ENCODE measurements around the gene HYI. TPM values are rescaled to one million over a fixed set of nuclear protein-coding genes. Genes with fewer than 3 reads are reported as not detected.

The HYI gene
- total RNA-seq, 1 donor from 2014 or later: 16.5 TPM

DNA sequence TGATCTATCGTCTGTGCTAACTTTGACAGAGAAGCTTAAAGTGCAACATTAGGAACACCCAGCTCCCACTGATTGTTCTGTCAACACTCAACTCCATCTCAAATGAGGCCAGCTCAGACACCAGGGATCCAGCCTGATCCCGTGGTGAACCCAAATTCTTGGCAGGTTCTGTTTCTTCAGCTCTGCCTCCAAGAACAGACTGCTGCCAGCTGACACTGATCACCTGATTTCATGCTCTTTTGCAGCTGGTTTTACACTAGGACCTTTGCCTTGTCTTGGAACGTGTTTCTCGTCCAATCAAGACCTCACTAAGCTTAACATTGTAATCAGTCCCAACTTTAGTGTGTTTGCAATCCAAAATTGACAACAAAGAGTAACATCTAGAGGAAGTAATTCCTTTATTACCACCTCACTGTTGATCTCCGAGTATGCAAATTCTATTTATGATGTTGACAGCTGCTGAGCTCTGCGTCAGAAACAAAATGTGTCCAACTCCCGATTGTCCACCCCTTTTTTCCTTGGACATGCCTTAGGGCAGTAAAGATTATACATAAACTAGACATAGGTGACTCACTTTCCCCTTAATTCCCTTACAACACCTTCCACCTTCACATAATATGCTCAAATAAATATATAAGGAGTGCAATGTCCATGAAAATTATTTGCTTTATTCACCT, 1.6 kb upstream of the HYI start:
- Mint-ChIP-seq H3K27me3 (ENCODE audit: insufficient read depth) (peaks cover 33% of the 10 kb centered on the region), H3K36me3 (ENCODE audit: low read depth) (peaks cover 24% of the 10 kb centered on the region)

GRCh38 chr1:43454270-43455011, 710 bp upstream of the HYI start:
- Mint-ChIP-seq H3K27me3 (ENCODE audit: insufficient read depth) (peaks cover 28% of the 10 kb centered on the region), H3K4me3 (peak overlapping the region; percentile 84), H3K4me1 (ENCODE audit: low read depth) (peaks cover 18% of the 10 kb centered on the region), H3K27ac (peak overlapping the region; percentile 79), H3K36me3 (ENCODE audit: low read depth) (peaks cover 24% of the 10 kb centered on the region), H3K9me3 (no peaks in the 10 kb centered on the region)
- intact Hi-C loops (cut with micrococcal nuclease): loop anchor here (1.0 to 5.0 kb wide), 5 partner anchors 86 to 282 kb away; partner anchors contain the start of genes CDC20, CFAP57, EBNA1BP2 and ELOVL1
- peak; percentile 61 for DNase-seq (ENCODE audit: low spot score)

More for the DNA sequence above, 1.6 kb upstream of the HYI start:
- Mint-ChIP-seq H3K4me1 (ENCODE audit: low read depth) (peaks cover 18% of the 10 kb centered on the region), H3K4me3 (no peak overlapping the region), H3K9me3 (no peaks in the 10 kb centered on the region), H3K27ac (no peak overlapping the region)
- DNase-seq (ENCODE audit: low spot score): no peak
- intact Hi-C loops (cut with micrococcal nuclease): no loop called here

- Mint-ChIP-seq H3K9me3 (no peaks in the 10 kb centered on the region), H3K27me3 (ENCODE audit: insufficient read depth) (peaks cover 17% of the 10 kb centered on the region), H3K4me3 (peak overlapping the region; percentile 76), H3K36me3 (ENCODE audit: low read depth) (peaks cover 27% of the 10 kb centered on the region), H3K4me1 (ENCODE audit: low read depth) (peaks cover 18% of the 10 kb centered on the region), H3K27ac (peak overlapping the region; percentile 81)
- intact Hi-C loops (cut with micrococcal nuclease): loop anchor here (5.0 kb wide), 2 partner anchors 199 to 254 kb away; partner anchors contain the start of genes KDM4A and ST3GAL3
- no peak for DNase-seq (ENCODE audit: low spot score)
Observed at GRCh38 chr1:43452789-43453441, 816 bp downstream of the HYI start.

GRCh38 chr1:43451701-43452532, 1.8 kb downstream of the HYI start:
- Mint-ChIP-seq H3K9me3 (no peaks in the 10 kb centered on the region), H3K27ac (peak overlapping the region; percentile 81), H3K4me1 (ENCODE audit: low read depth) (peaks cover 18% of the 10 kb centered on the region), H3K36me3 (ENCODE audit: low read depth) (peaks cover 37% of the 10 kb centered on the region), H3K4me3 (no peak overlapping the region), H3K27me3 (ENCODE audit: insufficient read depth) (peaks cover 11% of the 10 kb centered on the region)
- DNase-seq (ENCODE audit: low spot score): no peak
- intact Hi-C loops (cut with micrococcal nuclease): loop anchor here (5.0 kb wide), 2 partner anchors 200 to 255 kb away; partner anchors contain the start of genes KDM4A and ST3GAL3

GRCh38 chr1:43451157-43451591, 2.6 kb downstream of the HYI start:
- H3K4me3 Mint-ChIP-seq: no peak overlapping the region
- peaks cover 7% of the 10 kb centered on the region for H3K27me3 Mint-ChIP-seq (ENCODE audit: insufficient read depth)
- peaks cover 18% of the 10 kb centered on the region for H3K4me1 Mint-ChIP-seq (ENCODE audit: low read depth)
- no peaks in the 10 kb centered on the region for H3K9me3 Mint-ChIP-seq
- DNase-seq (ENCODE audit: low spot score): no peak
- intact Hi-C loops (cut with micrococcal nuclease): loop anchor here (5.0 kb wide), 2 partner anchors 201 to 256 kb away; partner anchors contain the start of genes KDM4A and ST3GAL3
- peaks cover 43% of the 10 kb centered on the region for H3K36me3 Mint-ChIP-seq (ENCODE audit: low read depth)
- H3K27ac Mint-ChIP-seq: no peak overlapping the region

GRCh38 chr1:43450251-43450941, 3.3 kb downstream of the HYI start:
- H3K4me1 Mint-ChIP-seq (ENCODE audit: low read depth): peaks cover 18% of the 10 kb centered on the region
- no peak overlapping the region for H3K27ac Mint-ChIP-seq
- H3K36me3 Mint-ChIP-seq (ENCODE audit: low read depth): peaks cover 47% of the 10 kb centered on the region
- H3K27me3 Mint-ChIP-seq (ENCODE audit: insufficient read depth): no peaks in the 10 kb centered on the region
- intact Hi-C loops (cut with micrococcal nuclease): loop anchor here (5.0 kb wide), 2 partner anchors 202 to 257 kb away; partner anchors contain the start of genes KDM4A and ST3GAL3
- no peak for DNase-seq (ENCODE audit: low spot score)
- H3K9me3 Mint-ChIP-seq: no peaks in the 10 kb centered on the region
- no peak overlapping the region for H3K4me3 Mint-ChIP-seq

DNA sequence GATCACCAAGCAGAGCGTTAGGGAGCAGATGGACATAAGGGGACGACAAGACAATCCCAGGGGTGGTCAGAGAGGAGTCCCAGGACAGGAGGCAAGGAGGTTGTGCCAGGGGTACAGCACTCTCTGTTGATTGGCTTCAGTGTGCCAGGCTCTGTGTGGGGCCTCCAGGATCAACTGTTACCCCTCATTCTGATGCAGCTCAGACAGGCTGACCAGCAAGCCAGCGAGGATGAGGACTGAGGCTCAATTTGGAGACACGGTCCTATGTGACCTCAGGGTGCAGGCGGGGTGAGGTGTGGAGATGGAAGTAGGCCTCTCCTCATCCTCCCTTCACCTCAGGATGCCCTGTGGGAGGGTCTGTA, 4.0 kb downstream of the HYI start:
- Mint-ChIP-seq H3K9me3 (no peaks in the 10 kb centered on the region), H3K27ac (no peak overlapping the region), H3K4me3 (no peak overlapping the region), H3K36me3 (ENCODE audit: low read depth) (peaks cover 54% of the 10 kb centered on the region), H3K4me1 (ENCODE audit: low read depth) (peaks cover 16% of the 10 kb centered on the region), H3K27me3 (ENCODE audit: insufficient read depth) (no peaks in the 10 kb centered on the region)
- intact Hi-C loops (cut with micrococcal nuclease): loop anchor here (5.0 kb wide), 2 partner anchors 203 to 258 kb away; partner anchors contain the start of genes KDM4A and ST3GAL3
- DNase-seq (ENCODE audit: low spot score): no peak

GRCh38 chr1:43448955-43449707, 4.6 kb downstream of the HYI start:
- DNase-seq (ENCODE audit: low spot score): no peak
- Mint-ChIP-seq H3K4me1 (ENCODE audit: low read depth) (peaks cover 10% of the 10 kb centered on the region), H3K4me3 (no peak overlapping the region), H3K9me3 (no peaks in the 10 kb centered on the region), H3K36me3 (ENCODE audit: low read depth) (peaks cover 56% of the 10 kb centered on the region), H3K27ac (no peak overlapping the region), H3K27me3 (ENCODE audit: insufficient read depth) (no peaks in the 10 kb centered on the region)
- intact Hi-C loops (cut with micrococcal nuclease): no loop called here

DNA sequence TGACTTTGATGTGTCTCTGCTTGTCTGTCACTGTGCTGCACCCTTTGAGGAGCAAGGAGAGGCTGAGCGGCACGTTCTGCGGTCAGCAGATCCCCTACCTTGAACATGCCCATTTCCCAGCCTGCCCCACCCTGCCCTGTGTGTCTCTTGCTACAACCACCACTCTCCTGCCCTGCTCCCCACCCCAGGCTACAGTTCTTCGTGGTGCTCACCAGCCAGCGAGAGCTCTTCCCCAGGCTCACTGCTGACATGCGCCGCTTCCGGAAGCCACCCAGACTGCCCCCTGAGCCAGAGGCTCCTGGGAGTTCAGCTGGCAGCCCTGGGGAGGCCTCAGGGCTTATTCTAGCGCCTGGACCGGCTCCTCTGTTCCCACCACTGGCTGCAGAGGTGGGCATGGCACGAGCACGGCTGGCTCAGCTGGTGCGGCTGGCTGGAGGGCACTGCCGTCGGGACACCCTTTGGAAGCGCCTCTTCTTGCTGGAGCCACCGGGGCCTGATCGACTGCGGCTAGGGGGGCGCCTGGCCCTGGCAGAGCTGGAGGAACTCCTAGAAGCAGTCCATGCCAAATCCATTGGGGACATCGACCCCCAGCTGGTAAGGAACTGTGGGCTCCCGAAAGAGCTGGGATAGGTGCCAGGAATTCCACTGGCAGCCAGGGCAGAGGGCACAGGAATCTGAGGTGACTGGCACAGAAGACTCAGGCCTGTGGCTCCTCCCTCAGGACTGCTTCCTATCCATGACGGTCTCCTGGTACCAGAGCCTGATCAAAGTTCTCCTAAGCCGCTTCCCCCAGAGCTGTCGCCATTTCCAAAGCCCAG, 5.6 kb downstream of the HYI start:
- Mint-ChIP-seq H3K27me3 (ENCODE audit: insufficient read depth) (no peaks in the 10 kb centered on the region), H3K27ac (no peak overlapping the region), H3K36me3 (ENCODE audit: low read depth) (peaks cover 60% of the 10 kb centered on the region), H3K4me3 (no peak overlapping the region), H3K9me3 (no peaks in the 10 kb centered on the region), H3K4me1 (ENCODE audit: low read depth) (peaks cover 7% of the 10 kb centered on the region)
- intact Hi-C loops (cut with micrococcal nuclease): no loop called here
- DNase-seq (ENCODE audit: low spot score): no peak

- no peaks in the 10 kb centered on the region for H3K9me3 Mint-ChIP-seq
- no peak overlapping the region for H3K4me3 Mint-ChIP-seq
- H3K4me1 Mint-ChIP-seq (ENCODE audit: low read depth): no peaks in the 10 kb centered on the region
- no peak for DNase-seq (ENCODE audit: low spot score)
- peaks cover 56% of the 10 kb centered on the region for H3K36me3 Mint-ChIP-seq (ENCODE audit: low read depth)
- H3K27me3 Mint-ChIP-seq (ENCODE audit: insufficient read depth): no peaks in the 10 kb centered on the region
- no peak overlapping the region for H3K27ac Mint-ChIP-seq
- intact Hi-C loops (cut with micrococcal nuclease): no loop called here
Observed at GRCh38 chr1:43446881-43447835, 6.6 kb downstream of the HYI start.
